Activated T-helper 2 cell treated with anti-CD3 and anti-CD28 coated beads, Interferon-gamma antibody, Interleukin-2, Interleukin-4, amounts not matched to agents 10 μg/mL and 5 μg/mL and 100 μg/mL, durations not matched to agents 14 hours and 24 hours and 36 hours (primary cell): ENCODE measurements around the gene PIGL. TPM values are rescaled to one million over a fixed set of nuclear protein-coding genes. Genes with fewer than 3 reads are reported as not detected.

Source experiments
- DNase-seq: peaks from one replicate; pipeline ENCODE4 v3.0.0; 2021; ENCODE audit warnings: low spot score
- H3K27ac Mint-ChIP-seq: one replicate; pipeline ENCODE4 v1.8.0; 2021; ENCODE audit warnings: mixed read lengths
- H3K27me3 Mint-ChIP-seq: one replicate; pipeline ENCODE4 v1.8.0; 2021; ENCODE audit warnings: low read depth, mixed read lengths
- H3K36me3 Mint-ChIP-seq: one replicate; pipeline ENCODE4 v1.8.0; 2021; ENCODE audit warnings: low read depth, mixed read lengths
- H3K4me1 Mint-ChIP-seq: one replicate; pipeline ENCODE4 v1.8.0; 2021; ENCODE audit warnings: low read depth, mixed read lengths
- H3K4me3 Mint-ChIP-seq: one replicate; pipeline ENCODE4 v1.8.0; 2021; ENCODE audit warnings: low read depth, mild to moderate bottlenecking, moderate library complexity, mixed read lengths
- H3K9me3 Mint-ChIP-seq: one replicate; pipeline ENCODE4 v1.8.0; 2021; ENCODE audit warnings: mixed read lengths
- intact Hi-C: fragments of 100-400 bp; cut with micrococcal nuclease; formaldehyde crosslinking; loops from one replicate; pipeline ENCODE4 v1.15.1; 2023
- total RNA-seq: library from RNA; stranded (reverse); gene quantifications from 2 replicates; pipeline ENCODE4 v1.2.3, GENCODE V29; 2022

The PIGL gene
- total RNA-seq, 1 donor from 2014 or later, result 40.6 TPM

GRCh38 chr17:16261049-16261448 lies 44.0 kb downstream of the PIGL start:
- DNase-seq, result no peak
- H3K27me3 Mint-ChIP-seq, result no peaks in the 10 kb centered on the region
- H3K4me1 Mint-ChIP-seq, result peaks cover 4% of the 10 kb centered on the region
- H3K36me3 Mint-ChIP-seq, result peaks cover 14% of the 10 kb centered on the region
- intact Hi-C loops, result no loop called here
- no peak overlapping the region for H3K27ac Mint-ChIP-seq
- H3K4me3 Mint-ChIP-seq, result no peak overlapping the region
- no peaks in the 10 kb centered on the region for H3K9me3 Mint-ChIP-seq

GRCh38 chr17:16262201-16262600 lies 45.2 kb downstream of the PIGL start:
- Mint-ChIP-seq H3K4me1 (peaks cover 8% of the 10 kb centered on the region), H3K9me3 (no peaks in the 10 kb centered on the region), H3K27me3 (no peaks in the 10 kb centered on the region), H3K27ac (no peak overlapping the region), H3K36me3 (peaks cover 14% of the 10 kb centered on the region), H3K4me3 (no peak overlapping the region)
- intact Hi-C loops, result no loop called here
- no peak for DNase-seq

- no peak for DNase-seq
- intact Hi-C loops, result no loop called here
- Mint-ChIP-seq H3K27ac (peak overlapping the region; percentile 63), H3K36me3 (peaks cover 12% of the 10 kb centered on the region), H3K4me3 (no peak overlapping the region), H3K9me3 (no peaks in the 10 kb centered on the region), H3K4me1 (peaks cover 22% of the 10 kb centered on the region), H3K27me3 (no peaks in the 10 kb centered on the region)
Observed at GRCh38 chr17:16267174-16267573, 50.2 kb downstream of the PIGL start.

GRCh38 chr17:16269658-16270057 lies 52.6 kb downstream of the PIGL start:
- no peak overlapping the region for H3K27ac Mint-ChIP-seq
- H3K4me1 Mint-ChIP-seq, result peaks cover 32% of the 10 kb centered on the region
- no peaks in the 10 kb centered on the region for H3K27me3 Mint-ChIP-seq
- intact Hi-C loops, result no loop called here
- peaks cover 4% of the 10 kb centered on the region for H3K9me3 Mint-ChIP-seq
- no peak overlapping the region for H3K4me3 Mint-ChIP-seq
- peaks cover 25% of the 10 kb centered on the region for H3K36me3 Mint-ChIP-seq
- DNase-seq, result no peak

GRCh38 chr17:16272111-16272840 lies 55.3 kb downstream of the PIGL start:
- H3K9me3 Mint-ChIP-seq, result peaks cover 11% of the 10 kb centered on the region
- peaks cover 24% of the 10 kb centered on the region for H3K4me1 Mint-ChIP-seq
- H3K27me3 Mint-ChIP-seq, result no peaks in the 10 kb centered on the region
- no peak for DNase-seq
- intact Hi-C loops, result no loop called here
- H3K27ac Mint-ChIP-seq, result no peak overlapping the region
- no peak overlapping the region for H3K4me3 Mint-ChIP-seq
- H3K36me3 Mint-ChIP-seq, result peaks cover 34% of the 10 kb centered on the region

- Mint-ChIP-seq H3K27me3 (no peaks in the 10 kb centered on the region), H3K4me3 (no peak overlapping the region), H3K27ac (no peak overlapping the region), H3K9me3 (peaks cover 13% of the 10 kb centered on the region), H3K4me1 (peaks cover 14% of the 10 kb centered on the region), H3K36me3 (peaks cover 39% of the 10 kb centered on the region)
- intact Hi-C loops, result no loop called here
- no peak for DNase-seq
Observed at GRCh38 chr17:16273499-16273898, 56.5 kb downstream of the PIGL start.

- H3K36me3 Mint-ChIP-seq, result peaks cover 43% of the 10 kb centered on the region
- no peaks in the 10 kb centered on the region for H3K27me3 Mint-ChIP-seq
- intact Hi-C loops, result no loop called here
- H3K9me3 Mint-ChIP-seq, result peaks cover 16% of the 10 kb centered on the region
- H3K27ac Mint-ChIP-seq, result no peak overlapping the region
- no peak overlapping the region for H3K4me3 Mint-ChIP-seq
- peaks cover 13% of the 10 kb centered on the region for H3K4me1 Mint-ChIP-seq
- no peak for DNase-seq
Observed at GRCh38 chr17:16273929-16274339, 56.9 kb downstream of the PIGL start.

- no peaks in the 10 kb centered on the region for H3K27me3 Mint-ChIP-seq
- no peak overlapping the region for H3K27ac Mint-ChIP-seq
- no peak overlapping the region for H3K4me3 Mint-ChIP-seq
- H3K4me1 Mint-ChIP-seq, result peaks cover 11% of the 10 kb centered on the region
- peaks cover 50% of the 10 kb centered on the region for H3K36me3 Mint-ChIP-seq
- peaks cover 16% of the 10 kb centered on the region for H3K9me3 Mint-ChIP-seq
- DNase-seq, result no peak
- intact Hi-C loops, result no loop called here
Observed at GRCh38 chr17:16275024-16275423, 58.0 kb downstream of the PIGL start.

- Mint-ChIP-seq H3K27ac (no peak overlapping the region), H3K9me3 (peaks cover 16% of the 10 kb centered on the region), H3K4me3 (no peak overlapping the region), H3K36me3 (peaks cover 55% of the 10 kb centered on the region), H3K4me1 (peaks cover 15% of the 10 kb centered on the region), H3K27me3 (no peaks in the 10 kb centered on the region)
- no peak for DNase-seq
- intact Hi-C loops, result no loop called here
Observed at GRCh38 chr17:16277163-16277562, 60.2 kb downstream of the PIGL start.

- peaks cover 25% of the 10 kb centered on the region for H3K4me1 Mint-ChIP-seq
- intact Hi-C loops, result no loop called here
Observed at GRCh38 chr17:16281351-16281750, 64.3 kb downstream of the PIGL start.

GRCh38 chr17:16282522-16282921 lies 65.5 kb downstream of the PIGL start:
- Mint-ChIP-seq H3K36me3 (peaks cover 31% of the 10 kb centered on the region), H3K27ac (no peak overlapping the region), H3K4me3 (no peak overlapping the region), H3K4me1 (peaks cover 37% of the 10 kb centered on the region), H3K27me3 (no peaks in the 10 kb centered on the region), H3K9me3 (peaks cover 5% of the 10 kb centered on the region)
- intact Hi-C loops, result no loop called here
- no peak for DNase-seq

More at GRCh38 chr17:16281351-16281750, 64.3 kb downstream of the PIGL start:
- Mint-ChIP-seq H3K27me3 (no peaks in the 10 kb centered on the region), H3K36me3 (peaks cover 40% of the 10 kb centered on the region), H3K27ac (no peak overlapping the region), H3K4me3 (no peak overlapping the region), H3K9me3 (peaks cover 12% of the 10 kb centered on the region)
- no peak for DNase-seq

- intact Hi-C loops, result no loop called here
- Mint-ChIP-seq H3K27ac (no peak overlapping the region), H3K36me3 (peaks cover 23% of the 10 kb centered on the region), H3K9me3 (peaks cover 2% of the 10 kb centered on the region), H3K27me3 (no peaks in the 10 kb centered on the region), H3K4me3 (no peak overlapping the region), H3K4me1 (peaks cover 44% of the 10 kb centered on the region)
- DNase-seq, result no peak
Observed at GRCh38 chr17:16283705-16284104, 66.7 kb downstream of the PIGL start.

- H3K36me3 Mint-ChIP-seq, result peaks cover 12% of the 10 kb centered on the region
- H3K27me3 Mint-ChIP-seq, result no peaks in the 10 kb centered on the region
- DNase-seq, result no peak
- peaks cover 51% of the 10 kb centered on the region for H3K4me1 Mint-ChIP-seq
- H3K9me3 Mint-ChIP-seq, result no peaks in the 10 kb centered on the region
- peak overlapping the region; percentile 61 for H3K4me3 Mint-ChIP-seq
- intact Hi-C loops, result loop anchor here (1.0 to 5.0 kb wide), 5 partner anchors 56 to 152 kb away; partner anchors contain the start of genes CENPV, PIGL and TRPV2
- peak overlapping the region; percentile 97 for H3K27ac Mint-ChIP-seq
Observed at GRCh38 chr17:16285646-16286008, 68.6 kb downstream of the PIGL start.
